Measurements from ENCODE around the gene SCAF4. TPM values are rescaled to one million over a fixed set of nuclear protein-coding genes. Genes with fewer than 3 reads are reported as not detected.

SCAF4 gene
- total and polyA plus RNA-seq, 8 donors: 23.9 to 44.1 (median 41.5) TPM

GRCh38 chr21:31760931-31761330, 29.0 kb upstream of the SCAF4 start:
- intact Hi-C loops (cut with DNase I): no loop called here
- DNase-seq (no peak), ATAC-seq (no peak)
- Histone ChIP-seq H3K27me3 (no peaks in the 10 kb centered on the region), H3K4me3 (no peak overlapping the region), H3K4me1 (no peaks in the 10 kb centered on the region), H3K9me3 (no peaks in the 10 kb centered on the region), H3K27ac (no peak overlapping the region), H3K36me3 (no peaks in the 10 kb centered on the region)
- TF ChIP-seq, protein P1, sequence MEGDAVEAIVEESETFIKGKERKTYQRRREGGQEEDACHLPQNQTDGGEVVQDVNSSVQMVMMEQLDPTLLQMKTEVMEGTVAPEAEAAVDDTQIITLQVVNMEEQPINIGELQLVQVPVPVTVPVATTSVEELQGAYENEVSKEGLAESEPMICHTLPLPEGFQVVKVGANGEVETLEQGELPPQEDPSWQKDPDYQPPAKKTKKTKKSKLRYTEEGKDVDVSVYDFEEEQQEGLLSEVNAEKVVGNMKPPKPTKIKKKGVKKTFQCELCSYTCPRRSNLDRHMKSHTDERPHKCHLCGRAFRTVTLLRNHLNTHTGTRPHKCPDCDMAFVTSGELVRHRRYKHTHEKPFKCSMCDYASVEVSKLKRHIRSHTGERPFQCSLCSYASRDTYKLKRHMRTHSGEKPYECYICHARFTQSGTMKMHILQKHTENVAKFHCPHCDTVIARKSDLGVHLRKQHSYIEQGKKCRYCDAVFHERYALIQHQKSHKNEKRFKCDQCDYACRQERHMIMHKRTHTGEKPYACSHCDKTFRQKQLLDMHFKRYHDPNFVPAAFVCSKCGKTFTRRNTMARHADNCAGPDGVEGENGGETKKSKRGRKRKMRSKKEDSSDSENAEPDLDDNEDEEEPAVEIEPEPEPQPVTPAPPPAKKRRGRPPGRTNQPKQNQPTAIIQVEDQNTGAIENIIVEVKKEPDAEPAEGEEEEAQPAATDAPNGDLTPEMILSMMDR (IDR thresholded peaks at IDR 0.05): no peak

GRCh38 chr21:31756787-31757186, 24.9 kb upstream of the SCAF4 start:
- TF ChIP-seq, protein P1 (IDR thresholded peaks at IDR 0.05): no peak
- no peaks in the 10 kb centered on the region for H3K4me1 ChIP-seq
- no peak overlapping the region for H3K4me3 ChIP-seq
- H3K9me3 ChIP-seq: no peaks in the 10 kb centered on the region
- intact Hi-C loops (cut with DNase I): no loop called here
- ATAC-seq: no peak
- H3K36me3 ChIP-seq: no peaks in the 10 kb centered on the region
- no peaks in the 10 kb centered on the region for H3K27me3 ChIP-seq
- no peak for DNase-seq
- no peak overlapping the region for H3K27ac ChIP-seq

DNA sequence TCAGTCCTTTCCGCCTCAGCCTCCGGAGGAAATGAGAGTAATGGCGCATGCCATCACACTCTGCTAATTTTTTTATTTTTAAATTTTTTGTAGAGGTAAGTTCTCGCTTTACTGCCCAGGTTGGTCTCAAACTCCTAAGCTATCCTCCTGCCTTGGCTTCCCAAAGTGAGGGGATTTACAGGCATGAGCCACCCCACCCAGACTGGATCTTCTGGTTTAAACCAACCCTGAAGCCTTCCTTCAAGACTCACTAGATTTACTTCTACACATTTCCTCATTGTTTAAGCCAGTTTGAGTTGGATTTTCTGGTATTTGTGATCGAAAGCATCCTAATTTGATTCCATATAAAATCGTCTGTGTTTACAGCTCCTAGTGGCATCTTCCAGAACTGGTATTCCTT, 23.1 kb upstream of the SCAF4 start:
- intact Hi-C loops (cut with DNase I): no loop called here
- no peaks in the 10 kb centered on the region for H3K9me3 ChIP-seq
- DNase-seq: no peak

DNA sequence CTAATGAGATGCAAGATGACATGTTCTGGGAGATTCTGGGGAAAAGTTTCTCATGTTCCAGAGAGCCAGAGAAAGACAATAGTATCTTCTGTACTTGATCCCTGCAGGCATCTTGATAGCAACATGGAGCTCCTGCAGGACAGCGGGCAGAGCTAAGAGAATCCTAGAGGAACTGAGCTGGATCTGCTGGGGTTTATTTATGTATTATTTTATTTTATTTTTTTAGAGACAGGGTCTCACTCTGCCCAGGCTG, 22.7 kb upstream of the SCAF4 start:
- intact Hi-C loops (cut with DNase I): no loop called here
- Histone ChIP-seq H3K27ac (no peak overlapping the region), H3K9me3 (no peaks in the 10 kb centered on the region), H3K4me3 (no peak overlapping the region), H3K27me3 (no peaks in the 10 kb centered on the region), H3K36me3 (no peaks in the 10 kb centered on the region), H3K4me1 (no peaks in the 10 kb centered on the region)
- DNase-seq (no peak), ATAC-seq (no peak)
- TF ChIP-seq, protein P1 (IDR thresholded peaks at IDR 0.05): no peak

More for the DNA sequence above, 23.1 kb upstream of the SCAF4 start:
- Histone ChIP-seq H3K4me1 (no peaks in the 10 kb centered on the region), H3K27me3 (no peaks in the 10 kb centered on the region), H3K27ac (no peak overlapping the region), H3K4me3 (no peak overlapping the region), H3K36me3 (no peaks in the 10 kb centered on the region)
- TF ChIP-seq, protein P1 (IDR thresholded peaks at IDR 0.05): no peak
- ATAC-seq: no peak

DNA sequence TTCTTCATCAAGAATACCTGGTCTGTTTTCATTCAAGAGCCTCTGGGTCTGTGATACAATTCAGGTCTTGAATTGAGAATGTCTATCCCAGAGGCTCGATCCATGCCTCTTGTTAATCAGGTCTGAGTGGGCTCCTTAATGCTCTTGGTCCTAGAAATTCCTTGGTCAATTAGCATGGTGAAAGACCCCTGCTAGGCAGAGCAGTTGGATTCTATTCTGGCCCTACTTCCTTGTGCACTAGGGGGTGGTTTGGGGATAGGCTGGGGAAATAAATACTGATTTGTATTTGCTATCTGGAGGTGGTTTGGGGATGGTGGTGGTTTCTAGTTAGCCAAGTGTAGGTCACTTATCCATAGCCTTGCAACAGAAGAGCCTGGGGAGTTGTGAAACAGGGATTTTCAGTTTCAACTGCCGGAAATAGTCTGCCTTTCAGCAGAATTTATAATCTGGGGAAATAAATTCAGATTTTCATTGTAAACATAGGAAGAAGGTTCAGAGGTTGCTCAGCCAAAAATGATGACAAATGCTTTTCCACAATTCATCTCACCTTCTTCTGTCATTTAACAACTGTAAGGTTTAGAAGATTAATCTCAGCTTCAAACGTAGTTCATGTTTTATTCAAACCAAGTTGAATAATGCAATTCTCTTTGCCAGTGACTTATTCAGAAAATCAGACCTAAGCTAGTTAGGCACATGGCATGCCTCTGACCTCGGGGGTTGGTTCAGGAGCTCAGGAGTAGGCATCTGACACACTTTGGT, 22.2 kb upstream of the SCAF4 start:
- Histone ChIP-seq H3K27me3 (no peaks in the 10 kb centered on the region), H3K36me3 (no peaks in the 10 kb centered on the region), H3K9me3 (no peaks in the 10 kb centered on the region), H3K4me3 (no peak overlapping the region), H3K4me1 (no peaks in the 10 kb centered on the region), H3K27ac (no peak overlapping the region)
- ATAC-seq (no peak), DNase-seq (no peak)
- intact Hi-C loops (cut with DNase I): no loop called here
- TF ChIP-seq, protein P1 (IDR thresholded peaks at IDR 0.05): no peak
